Epithelial cell of prostate (primary cell): ENCODE measurements around the gene CABCOCO1.

Source experiments
- DNase-seq: peaks from one replicate; pipeline ENCODE4 v3.0.0-alpha.2; 2011; ENCODE audit warnings: low read depth, low spot score
- H3K27ac ChIP-seq: fragments of 450-650 bp; 2 replicates; pipeline ENCODE4 v1.5.1; 2017; ENCODE audit warnings: mild to moderate bottlenecking

The CABCOCO1 gene

GRCh38 chr10:61804414-61804813 is 141.7 kb downstream of the CABCOCO1 start:
- H3K27ac ChIP-seq: no peak overlapping the region
- no peak for DNase-seq

GRCh38 chr10:61805091-61805490 is 142.4 kb downstream of the CABCOCO1 start:
- H3K27ac ChIP-seq: no peak overlapping the region
- no peak for DNase-seq

GRCh38 chr10:61810263-61810662 is 147.5 kb downstream of the CABCOCO1 start:
- H3K27ac ChIP-seq: no peak overlapping the region
- no peak for DNase-seq

GRCh38 chr10:61812052-61812721 is 149.5 kb downstream of the CABCOCO1 start:
- DNase-seq: no peak

GRCh38 chr10:61812920-61813319 is 150.2 kb downstream of the CABCOCO1 start:
- no peak for DNase-seq
- no peak overlapping the region for H3K27ac ChIP-seq

More at GRCh38 chr10:61812052-61812721, 149.5 kb downstream of the CABCOCO1 start:
- no peak overlapping the region for H3K27ac ChIP-seq

GRCh38 chr10:61814160-61814559 is 151.4 kb downstream of the CABCOCO1 start:
- H3K27ac ChIP-seq: no peak overlapping the region
- DNase-seq: no peak

GRCh38 chr10:61815496-61815895 is 152.8 kb downstream of the CABCOCO1 start:
- no peak for DNase-seq
- no peak overlapping the region for H3K27ac ChIP-seq
